Measurements from ENCODE around the gene SCN4B.
"Not testable (repeated sequence)": the region's sequence is repeated elsewhere in the genome, so short reads cannot be mapped to it uniquely, and the experiment has no call there.

Gene SCN4B, protein sequence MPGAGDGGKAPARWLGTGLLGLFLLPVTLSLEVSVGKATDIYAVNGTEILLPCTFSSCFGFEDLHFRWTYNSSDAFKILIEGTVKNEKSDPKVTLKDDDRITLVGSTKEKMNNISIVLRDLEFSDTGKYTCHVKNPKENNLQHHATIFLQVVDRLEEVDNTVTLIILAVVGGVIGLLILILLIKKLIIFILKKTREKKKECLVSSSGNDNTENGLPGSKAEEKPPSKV

DNA sequence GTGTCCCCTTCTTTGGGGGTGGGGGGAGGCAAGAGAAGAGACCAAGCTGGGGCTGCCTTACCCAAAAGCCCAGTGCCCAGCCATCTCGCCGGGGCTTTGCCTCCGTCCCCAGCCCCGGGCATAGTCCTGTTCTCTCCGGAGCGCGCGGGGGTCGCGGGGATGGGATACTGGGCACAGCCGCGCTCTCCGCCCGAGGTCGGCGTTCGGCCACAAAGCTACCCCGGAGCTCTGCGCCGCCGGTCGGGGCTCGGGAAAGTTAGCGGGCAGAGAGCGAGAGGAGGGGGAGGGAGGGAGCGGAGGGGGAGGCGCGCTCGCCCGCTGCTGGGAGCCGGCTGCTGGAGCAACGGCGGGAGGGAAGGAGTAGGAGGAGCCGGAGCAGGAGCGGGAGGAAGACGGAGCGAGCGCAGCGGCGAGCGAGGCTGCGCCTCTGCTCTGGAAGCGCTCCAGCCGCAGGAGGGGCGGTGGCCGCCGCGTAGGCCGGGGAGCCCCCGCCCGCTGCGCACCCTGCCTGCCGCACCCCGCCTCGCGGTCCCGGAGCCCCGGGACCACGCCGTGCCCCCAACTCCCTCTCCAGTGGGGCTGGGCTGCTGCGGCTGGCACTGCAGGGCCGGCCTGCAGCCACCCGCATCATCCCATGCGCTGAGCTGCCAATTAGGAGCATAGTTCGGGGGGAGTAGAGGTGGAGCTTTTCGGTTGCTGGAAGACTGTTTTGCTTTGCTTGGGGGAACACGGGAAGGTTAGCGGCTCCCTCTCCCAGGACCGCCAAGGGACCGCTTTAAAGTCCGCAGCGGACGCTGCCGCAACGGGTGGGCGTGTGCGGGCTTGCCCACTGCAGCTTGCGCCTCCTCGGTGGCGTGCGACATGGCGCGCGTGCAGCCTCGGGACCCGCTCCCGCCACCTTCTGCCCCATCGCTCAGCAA, at the start of gene SCN4B:
Gene SCN4B, minus strand, starts transcription at position 272 of the 920 bp plus-strand sequence. Its CDS starts 150 bp downstream, at position 122.
- peak; percentile 38 to 60 for DNase-seq

DNA sequence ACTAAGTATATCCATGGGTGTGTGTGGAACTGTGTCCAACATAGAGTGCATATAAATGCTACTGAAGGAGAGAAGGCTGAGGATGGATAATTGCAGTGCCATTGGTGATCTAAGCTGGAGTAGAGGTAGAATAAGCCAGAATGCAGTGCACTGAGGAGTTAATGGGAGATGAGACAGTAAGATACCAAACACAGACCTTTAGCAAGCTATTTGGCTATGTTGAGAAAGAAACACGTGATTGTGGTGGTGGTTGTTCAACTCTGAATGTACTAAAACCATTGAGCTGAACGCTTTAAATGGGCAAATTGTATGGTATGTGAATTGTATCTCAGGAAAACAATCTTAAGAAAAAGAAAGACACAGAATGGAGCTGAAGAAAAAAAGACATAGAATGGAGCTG, 49.3 kb upstream of the SCN4B start:
- DNase-seq: no peak

DNA sequence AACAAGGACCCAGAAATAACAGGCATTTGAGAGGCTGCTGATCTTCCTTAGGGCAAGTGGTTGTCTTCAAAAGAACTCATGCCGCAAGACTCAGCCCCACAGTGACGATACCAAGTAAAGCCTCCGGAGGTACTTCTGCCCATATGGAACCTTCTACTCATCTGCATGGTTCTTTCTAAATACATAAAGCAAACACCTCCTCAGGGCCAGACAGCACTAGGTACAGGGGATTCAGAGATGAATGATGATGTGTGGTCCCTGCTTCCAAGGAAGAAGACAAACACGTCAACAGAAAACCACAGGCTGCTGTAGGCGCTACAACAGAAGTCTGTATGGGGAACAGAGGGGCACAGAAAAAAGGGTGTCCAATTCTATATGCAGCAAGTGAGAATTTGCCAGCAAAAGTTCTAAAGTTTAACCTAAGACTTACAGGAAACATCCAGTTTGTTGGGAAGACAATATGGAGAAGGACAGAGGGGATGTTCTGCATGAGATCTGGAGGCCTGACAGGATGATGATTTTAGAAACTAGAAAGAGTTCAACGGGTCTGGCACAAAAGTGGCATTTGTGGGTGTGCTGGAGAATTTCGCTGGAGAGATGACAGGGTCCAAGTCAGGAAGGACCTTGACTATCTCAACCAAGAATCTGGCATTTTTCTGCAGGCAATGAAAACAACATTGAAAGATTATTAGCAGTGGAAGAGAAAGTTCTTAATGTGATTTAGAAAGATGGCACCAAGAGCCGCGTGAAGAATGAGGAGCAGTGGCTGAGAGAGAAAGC, 48.5 kb upstream of the SCN4B start:
- no peak for DNase-seq

DNA sequence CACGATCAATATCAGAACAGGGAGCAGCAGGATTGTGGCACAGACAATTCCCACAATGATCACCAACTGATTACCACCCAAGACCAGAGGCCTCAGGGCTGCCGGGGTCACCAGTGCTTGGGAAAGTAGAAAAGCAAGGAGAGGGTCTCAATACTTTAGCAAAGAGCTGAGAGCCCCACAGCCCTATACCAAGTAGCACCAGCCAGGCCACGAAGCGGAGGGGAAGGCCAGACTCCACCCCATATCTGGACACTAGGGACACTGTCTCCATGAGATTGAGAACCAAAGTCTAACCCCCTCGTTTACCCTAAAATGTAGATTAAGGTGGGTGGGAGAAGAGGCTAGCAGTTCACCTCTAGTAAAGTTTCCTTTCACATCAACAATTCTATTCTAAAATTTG, 47.9 kb upstream of the SCN4B start:
- no peak for DNase-seq

DNA sequence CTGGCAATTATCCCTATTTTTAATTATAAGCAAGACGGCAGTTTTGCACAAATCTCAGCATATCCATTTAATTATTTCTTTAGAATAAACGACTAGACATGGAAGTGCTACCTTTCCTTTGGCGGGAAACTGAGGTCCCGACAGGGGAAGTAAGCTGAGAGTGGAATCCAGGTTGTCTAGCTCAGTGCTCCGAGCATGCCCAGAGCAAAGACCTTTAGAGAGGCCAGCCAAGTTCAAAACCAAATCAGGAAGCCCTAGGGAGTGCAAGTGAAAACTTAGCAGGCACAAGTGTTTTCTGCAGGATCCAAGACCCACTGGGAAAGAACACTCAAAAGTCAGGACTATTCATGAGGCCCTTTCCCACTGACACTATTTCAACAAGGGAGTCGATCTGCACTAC, 46.5 kb upstream of the SCN4B start:
- no peak for DNase-seq

DNA sequence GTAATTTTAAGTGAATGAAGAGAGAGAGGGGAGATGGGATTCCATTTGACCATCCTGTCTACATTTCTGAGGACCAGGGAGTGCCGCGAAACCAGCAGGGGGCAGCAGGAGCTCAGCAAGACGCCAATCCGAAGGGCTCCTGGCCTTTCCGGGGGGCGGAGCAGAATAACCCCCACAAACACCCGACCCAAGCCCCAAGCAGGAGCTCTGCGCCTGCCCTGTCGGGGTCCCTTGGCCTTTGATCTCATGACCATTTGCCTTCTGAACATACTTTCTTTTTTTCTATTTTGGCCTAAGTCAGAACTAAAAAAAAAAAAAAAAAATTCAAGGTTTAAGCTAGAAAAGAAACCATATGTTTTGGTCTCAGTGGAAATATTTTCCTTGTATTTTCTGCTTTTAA, 45.7 kb upstream of the SCN4B start:
- peak; percentile 27 to 67 for DNase-seq

DNA sequence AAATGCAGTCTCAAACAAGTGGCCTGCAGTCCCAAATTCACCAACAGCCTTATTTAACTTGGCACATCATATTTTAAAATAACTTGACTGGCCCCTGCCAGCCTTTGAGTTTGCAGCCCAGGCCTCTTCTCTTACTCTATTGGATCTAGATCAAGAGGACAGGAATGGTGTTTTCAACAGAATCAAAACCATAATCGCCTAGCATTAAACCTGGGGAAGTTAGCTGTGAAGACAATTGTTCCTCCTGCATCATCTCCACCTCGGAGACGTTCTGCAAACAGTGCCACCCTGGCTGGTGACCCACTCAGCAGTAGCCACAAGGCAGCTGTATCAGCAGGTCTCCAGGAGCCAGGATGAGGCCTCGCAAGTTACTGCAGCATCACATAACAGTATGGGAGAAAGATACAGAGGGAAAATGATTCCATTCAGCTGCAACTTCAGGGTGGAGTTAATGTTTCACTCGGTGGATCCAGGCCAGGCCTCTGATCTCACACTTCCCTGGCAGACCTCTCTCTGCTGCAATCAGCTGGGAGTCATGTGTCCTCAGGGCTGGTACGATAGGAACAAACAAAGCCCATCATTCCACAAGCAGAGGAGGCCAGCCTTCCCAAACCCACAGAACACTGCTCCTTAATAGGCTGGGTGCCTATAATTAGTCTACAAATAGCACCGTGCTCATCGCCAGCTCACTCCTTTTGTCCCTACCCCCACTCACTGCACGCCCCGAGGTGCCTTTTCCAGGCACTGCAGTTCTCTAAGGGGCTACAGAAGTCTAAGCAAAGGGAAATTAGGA, 42.4 kb upstream of the SCN4B start:
- peak; percentile 68 to 80 for DNase-seq

DNA sequence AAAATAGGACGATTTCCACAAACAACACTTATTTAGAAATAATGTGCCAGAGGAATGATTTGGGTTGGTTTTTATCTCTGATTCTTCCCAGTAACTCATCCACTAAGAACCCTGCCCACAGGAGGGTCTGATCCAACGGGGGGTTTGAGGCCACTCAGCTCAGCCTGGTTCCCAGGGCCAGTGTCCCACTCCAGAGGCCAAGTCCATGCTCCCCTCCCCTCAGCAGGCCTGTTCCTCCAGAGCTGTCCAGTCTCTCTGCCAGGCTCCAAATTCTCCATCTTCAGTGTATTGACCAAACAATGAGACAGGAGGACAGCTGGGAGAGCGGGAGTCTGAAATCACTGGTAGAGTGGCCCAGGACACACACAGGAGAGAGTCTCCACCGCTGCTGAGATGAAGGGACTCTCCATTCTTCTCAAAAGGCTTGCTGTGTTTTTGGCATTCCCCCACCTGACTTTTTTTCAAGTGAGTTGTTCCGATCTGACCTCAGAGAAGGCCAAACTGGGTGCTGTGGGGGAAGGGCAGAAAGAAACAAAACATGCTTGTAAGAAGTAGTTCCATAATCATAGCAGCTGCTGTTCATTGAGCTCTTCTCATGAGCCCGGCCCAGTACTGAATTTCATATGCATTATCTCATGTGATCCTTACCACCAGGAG, 41.4 kb upstream of the SCN4B start:
- DNase-seq: no peak

DNA sequence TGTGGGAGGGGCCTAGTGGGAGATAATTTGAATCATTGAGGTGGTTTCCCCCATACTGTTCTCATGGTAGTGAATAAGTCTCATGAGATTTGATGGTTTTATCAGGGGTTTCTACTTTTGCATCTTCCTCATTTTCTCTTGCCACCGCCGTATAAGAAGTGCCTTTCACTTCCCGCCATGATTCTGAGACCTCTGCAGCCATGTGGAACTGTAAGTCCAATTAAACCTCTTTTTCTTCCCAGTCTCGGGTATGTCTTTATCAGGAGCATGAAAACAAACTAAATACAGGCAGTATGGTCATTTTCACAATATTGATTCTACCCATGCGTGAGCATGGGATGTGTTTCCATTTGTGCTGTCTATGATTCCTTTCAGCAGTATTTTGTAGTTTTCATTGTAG, 40.2 kb upstream of the SCN4B start:
- DNase-seq: not testable (repeated sequence)

DNA sequence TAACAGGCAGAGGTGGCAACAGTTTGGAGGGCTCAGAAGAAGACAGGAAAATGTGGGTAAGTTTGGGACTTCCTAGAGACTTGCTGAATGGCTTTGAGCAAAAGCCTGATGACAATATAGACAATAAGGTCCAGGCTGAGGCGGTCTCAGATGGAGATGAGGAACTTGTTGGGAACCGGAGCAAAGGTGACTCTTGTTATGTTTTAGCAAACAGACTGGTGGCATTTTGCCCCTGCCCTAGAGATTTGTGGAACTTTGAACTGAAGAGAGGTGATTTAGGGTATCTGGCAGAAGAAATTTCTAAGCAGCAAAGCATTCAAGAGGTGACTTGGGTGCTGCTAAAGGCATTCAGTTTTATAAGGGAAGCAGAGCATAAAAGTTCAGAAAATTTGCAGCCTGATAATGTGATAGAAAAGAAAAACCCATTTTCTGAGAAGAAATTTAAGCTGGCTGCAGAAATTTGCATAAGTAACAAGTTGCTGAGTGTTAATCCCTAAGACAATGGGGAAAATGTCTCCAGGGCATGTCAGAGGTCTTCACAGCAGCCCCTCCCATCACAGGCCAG, 38.4 kb upstream of the SCN4B start:
- DNase-seq: not testable (repeated sequence)

DNA sequence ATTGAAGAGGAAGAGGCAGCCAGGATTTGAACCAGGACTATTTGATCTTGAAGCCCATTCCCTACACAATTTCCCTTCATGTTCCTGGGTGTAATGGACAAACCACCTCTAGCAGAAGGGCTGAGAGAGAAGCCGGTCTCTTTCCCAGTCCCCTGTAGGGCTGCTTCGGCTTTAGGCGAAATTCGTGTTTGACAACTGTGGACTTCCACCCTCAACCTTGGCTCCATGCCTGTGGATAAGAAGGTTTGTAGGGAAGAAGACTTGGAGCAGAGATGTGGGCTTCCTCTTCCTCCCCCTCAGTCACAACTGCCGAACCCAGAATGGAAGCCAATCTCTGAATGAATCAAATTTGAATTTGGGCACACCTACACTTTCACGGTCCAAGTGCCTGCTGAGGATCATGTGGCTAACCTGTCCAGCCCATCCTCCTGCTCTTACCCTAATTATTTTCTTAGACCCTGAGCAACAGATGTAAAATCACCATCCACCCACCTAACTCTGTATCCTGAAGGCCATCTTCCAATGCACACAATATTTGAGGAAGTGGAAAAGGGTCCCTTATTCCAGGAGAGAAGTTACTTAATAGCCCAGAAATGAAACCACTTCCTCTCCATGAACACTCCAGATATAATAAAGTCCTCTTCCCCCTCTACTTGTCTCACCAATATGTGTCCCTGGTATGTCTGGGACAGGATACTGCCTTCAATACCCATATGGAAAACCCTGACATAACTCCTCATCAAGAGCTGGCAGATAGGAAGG, 33.9 kb upstream of the SCN4B start:
- no peak for DNase-seq

DNA sequence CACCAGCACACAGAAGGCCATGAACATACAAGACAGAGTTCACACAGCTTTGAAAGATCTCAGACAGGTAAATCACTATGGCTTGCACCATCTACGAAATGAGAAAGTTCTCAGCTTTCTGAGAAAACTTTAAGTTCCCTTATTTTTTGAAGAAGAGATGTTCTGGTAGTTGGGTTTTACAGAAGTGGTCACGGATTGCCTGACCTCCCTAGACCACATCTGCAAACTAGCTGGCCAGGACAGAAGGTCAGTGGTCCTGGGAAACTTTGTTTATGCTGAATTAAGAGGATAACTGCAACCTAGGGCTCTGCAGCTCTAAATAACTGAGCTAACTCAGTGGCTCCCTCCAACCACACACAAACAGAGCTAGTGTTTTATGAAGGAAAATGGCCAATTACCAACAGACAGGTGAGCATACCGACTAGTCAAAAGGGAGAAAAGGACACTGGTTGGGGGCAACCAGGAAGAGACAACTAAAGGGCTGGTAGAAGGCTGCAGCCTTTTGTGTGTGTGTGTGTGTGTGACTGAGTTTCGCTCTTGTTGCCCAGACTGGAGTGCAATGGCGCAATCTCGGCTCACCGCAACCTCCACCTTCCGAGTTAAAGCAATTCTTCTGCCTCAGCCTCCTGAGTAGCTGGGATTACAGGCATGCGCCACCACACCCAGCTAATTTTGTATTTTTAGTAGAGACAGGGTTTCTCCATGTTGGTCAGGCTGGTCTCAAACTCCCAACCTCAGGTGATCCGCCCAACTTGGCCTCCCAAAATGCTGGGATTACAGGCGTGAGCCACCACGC, 32.4 kb upstream of the SCN4B start:
- no peak for DNase-seq

DNA sequence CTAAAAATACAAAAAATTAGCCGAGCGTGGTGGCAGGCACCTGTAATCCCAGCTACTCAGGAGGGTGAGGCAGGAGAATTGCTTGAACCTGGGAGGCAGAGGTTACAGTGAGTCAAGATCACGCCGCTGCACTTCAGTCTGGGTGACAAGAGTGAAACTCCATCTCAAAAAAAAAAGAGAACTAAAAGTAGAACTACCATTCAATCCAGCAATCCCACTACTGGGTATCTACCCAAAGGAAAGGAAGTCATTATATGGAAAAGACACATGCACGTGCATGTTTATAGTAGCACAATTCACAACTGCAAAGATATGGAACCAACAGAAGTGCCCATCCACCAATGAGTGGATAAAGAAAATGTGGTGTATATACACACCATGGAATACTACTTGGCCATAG, 31.1 kb upstream of the SCN4B start:
- DNase-seq: not testable (repeated sequence)

DNA sequence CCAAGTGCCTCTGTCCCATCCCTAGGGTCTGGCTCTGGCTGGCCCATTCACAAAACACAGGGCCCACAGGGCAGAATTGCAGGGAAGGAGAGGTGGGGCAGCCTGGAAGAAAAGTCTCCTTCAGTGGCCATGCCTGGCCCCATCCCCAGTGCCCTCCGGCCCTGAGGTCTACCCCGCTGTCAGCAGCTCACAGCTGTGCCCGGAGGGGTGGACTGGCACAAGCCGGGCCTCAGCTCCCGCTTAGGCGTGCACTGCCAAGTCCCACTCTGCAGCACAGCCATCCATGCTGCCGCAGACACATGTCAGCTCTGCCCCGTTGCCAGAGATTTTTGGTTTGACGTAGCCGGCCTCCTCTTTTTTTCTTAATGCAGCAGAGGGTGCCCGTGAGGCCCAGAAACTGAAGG, 27.7 kb upstream of the SCN4B start:
- peak; percentile 89 to 96 for DNase-seq

DNA sequence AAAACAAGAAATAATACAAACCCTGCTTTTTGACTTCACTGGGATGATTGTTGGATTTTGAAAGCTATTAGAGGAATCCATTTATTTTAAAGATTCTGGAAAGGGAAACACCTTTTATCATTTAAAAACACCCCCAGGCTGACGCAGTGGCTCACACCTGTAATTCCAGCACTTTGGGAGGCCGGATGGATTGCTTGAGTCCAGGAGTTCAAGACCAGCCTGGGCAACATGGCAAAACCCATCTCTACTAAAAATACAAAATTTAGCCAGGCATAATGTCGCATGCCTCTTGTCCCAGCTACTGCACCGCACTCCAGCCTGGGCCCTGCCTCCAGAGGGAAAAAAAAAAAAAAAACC, 24.1 kb upstream of the SCN4B start:
- DNase-seq: no peak

DNA sequence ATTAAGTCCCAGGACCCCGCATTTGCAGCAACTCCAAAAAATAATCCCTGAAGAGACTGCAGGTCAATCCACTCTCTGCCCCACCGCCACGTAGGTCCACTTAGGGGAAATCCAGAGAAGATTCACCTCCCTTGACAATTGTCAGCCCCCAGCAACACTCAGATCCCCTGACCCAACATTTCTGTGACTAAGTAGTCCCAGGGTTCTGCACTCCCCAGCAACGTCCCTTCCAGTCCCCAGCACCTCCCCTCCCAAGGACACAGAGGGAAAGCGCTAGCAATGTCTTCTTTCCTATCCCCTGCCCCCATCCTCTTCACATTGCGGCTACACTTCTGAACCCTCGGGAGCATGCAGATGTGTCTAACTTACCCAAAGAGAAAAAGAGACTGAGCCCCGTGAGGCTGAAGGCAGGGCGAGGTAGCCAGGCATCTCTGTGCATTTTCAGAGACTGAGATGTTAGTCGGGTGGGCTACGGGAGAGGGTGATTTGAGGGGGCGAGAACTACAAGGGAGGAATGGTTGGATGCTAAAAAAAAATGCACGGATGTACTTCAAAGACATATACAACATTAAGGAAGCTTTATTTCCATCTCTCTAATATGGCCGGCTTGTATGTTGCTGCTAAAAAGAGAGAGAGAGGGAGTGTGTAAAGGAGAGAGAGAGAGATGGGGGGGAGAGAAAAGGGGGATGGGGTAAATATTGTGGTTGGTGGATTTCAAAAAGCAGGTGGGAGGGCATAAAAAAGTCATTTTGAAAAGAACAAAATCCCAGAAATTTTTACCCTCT, 23.6 kb upstream of the SCN4B start, which contains the start of gene SCN2B:
Gene SCN2B, minus strand, starts transcription at position 647 of the 785 bp plus-strand sequence. Its CDS starts 208 bp downstream, at position 439.
- DNase-seq: peak in 1 of 2 donors; percentile 80

DNA sequence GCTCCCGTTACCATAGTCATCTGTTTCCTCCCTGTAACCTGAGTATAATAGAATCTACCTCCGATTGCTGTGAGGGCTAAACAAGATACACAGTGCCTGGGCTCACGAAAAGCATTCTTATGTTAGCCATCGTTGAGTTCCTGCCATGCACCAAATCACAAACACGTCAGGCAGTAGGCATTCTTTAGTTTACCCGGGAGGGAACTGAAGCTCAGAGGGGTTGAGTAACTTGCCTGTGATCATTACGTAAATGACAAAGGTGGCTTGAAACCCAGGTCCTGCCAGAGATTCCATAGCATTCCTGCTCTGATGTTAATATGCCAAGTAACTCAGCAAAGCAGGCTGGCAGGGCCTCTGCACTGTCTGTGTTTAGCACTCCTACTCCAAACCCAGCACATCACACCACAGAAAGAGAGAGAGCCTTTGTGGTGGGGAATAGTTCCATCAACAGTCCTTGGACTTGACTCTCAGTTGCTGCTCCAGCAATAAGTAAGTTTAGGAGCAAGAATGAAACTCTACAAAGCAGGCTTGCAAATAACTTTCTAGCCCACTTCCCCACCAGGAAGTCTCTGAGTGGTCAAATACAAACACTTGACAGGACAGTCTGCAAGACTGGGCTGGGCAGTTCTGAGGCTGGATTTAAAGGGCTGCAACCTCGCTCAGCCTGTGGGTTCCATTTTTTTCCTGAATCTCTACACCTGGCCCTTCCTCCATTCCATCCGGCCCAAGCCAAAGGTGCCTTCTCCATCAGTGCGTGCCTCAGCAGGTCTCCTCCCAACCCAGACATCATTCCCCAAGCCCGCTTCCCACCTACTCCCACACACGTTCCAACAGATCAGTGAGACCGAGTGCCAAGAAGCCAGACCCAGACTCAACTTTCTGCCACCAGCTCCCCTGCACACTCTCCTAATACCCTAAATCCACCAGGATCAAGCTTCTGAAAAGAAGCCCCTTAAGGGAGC, 22.7 kb upstream of the SCN4B start:
- peak in 1 of 2 donors; percentile 29 for DNase-seq
